GM12874 (cell line): ENCODE measurements around the gene CACNA1S.

ENCODE experiments used
- CTCF ChIP-seq: IDR thresholded peaks from 2 replicates; pipeline ENCODE4 v1.5.1; 2011; ENCODE audit warnings: low read depth, mild to moderate bottlenecking, control low read depth, low read length, moderate library complexity; ENCODE audit not compliant: insufficient read depth

Gene CACNA1S

GRCh38 chr1:201001962-201002361, 110.3 kb downstream of the CACNA1S start:
- TF ChIP-seq CTCF = no peak

DNA sequence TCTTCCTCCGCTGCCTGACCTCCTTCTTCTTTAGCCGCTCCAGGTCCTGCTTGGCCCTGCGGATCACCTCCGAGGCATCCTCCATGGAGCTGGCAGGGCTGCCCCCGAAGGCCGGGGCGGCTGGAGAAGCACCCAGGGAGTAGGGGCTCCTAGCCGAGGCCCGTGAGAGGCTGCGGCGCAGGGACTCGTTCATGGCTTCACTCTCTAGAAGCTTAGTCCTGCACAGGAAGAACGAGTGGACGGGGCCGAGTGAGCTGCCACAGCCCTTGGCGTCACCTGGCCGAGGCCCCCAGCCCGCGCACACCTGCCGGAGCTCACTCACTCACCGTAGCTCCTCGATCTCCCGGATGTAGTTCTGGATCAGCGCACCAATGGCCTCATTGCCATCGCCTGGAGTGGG, 111.8 kb downstream of the CACNA1S start:
- TF ChIP-seq CTCF = no peak

DNA sequence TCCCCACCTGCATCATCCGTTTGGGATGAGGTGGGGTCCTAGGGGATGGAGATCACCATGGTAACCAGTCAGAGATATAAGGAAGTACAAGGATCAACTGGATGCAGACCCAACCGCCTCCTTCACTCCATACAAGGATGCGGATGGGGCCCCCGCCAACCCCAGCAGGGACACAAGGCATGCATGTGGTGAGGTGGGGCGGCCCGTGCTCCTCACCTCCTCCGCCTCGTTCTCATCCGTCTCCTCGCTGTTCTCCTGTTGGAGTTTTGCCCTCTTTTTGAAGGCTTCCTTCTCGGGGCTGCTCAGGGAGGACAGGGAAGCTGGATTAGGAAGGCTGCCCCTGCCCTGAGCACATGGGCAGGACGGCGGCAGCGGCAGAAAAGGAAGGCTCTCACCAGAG, 112.6 kb downstream of the CACNA1S start:
- no peak for TF ChIP-seq CTCF

- TF ChIP-seq CTCF = no peak
Measured at GRCh38 chr1:200998323-200998722, 113.9 kb downstream of the CACNA1S start.

- TF ChIP-seq CTCF = no peak
Measured at GRCh38 chr1:200992382-200993048, 119.7 kb downstream of the CACNA1S start.

- no peak for TF ChIP-seq CTCF
Measured at GRCh38 chr1:200991097-200991614, 121.1 kb downstream of the CACNA1S start.

- no peak for TF ChIP-seq CTCF
Measured at GRCh38 chr1:200990114-200990513, 122.1 kb downstream of the CACNA1S start.
